MM.1S (cell line): Measurements from ENCODE around the gene IRAK3.

Source experiments
- DNase-seq: peaks from one replicate; pipeline ENCODE4 v3.0.0-alpha.2; 2015
- H2AFZ ChIP-seq: fragments of 300-600 bp; sonication (generic); 2 replicates; pipeline ENCODE4 v1.6.0; 2016; ENCODE audit warnings: antibody characterized with exemption, low read length
- H3F3A ChIP-seq: fragments of 300-600 bp; sonication (generic); 2 replicates; pipeline ENCODE4 v1.6.1; 2016; ENCODE audit warnings: mild to moderate bottlenecking, antibody characterized with exemption, low read length, moderate library complexity, mixed read lengths; ENCODE audit not compliant: insufficient read depth
- H3K27ac ChIP-seq: fragments of 300-600 bp; sonication (generic); 2 replicates; pipeline ENCODE4 v1.5.1; 2016; ENCODE audit warnings: mild to moderate bottlenecking, low read length
- H3K27me3 ChIP-seq: fragments of 300-600 bp; sonication (generic); replicated peaks from 2 replicates; pipeline ENCODE4 v1.6.0; 2016; ENCODE audit warnings: low read length; ENCODE audit not compliant: insufficient read depth
- H3K36me3 ChIP-seq: fragments of 300-600 bp; sonication (generic); replicated peaks from 2 replicates; pipeline ENCODE4 v1.6.1; 2016; ENCODE audit warnings: mild to moderate bottlenecking, low read length, mixed read lengths; ENCODE audit not compliant: insufficient read depth
- H3K4me1 ChIP-seq: fragments of 300-600 bp; sonication (generic); 2 replicates; pipeline ENCODE4 v1.6.1; 2016; ENCODE audit warnings: low read length, mixed read lengths
- H3K4me2 ChIP-seq: fragments of 300-600 bp; sonication (generic); 2 replicates; pipeline ENCODE4 v1.6.0; 2016; ENCODE audit warnings: low read depth, low read length
- H3K4me3 ChIP-seq: fragments of 300-600 bp; sonication (generic); 2 replicates; pipeline ENCODE4 v1.5.1; 2016; ENCODE audit warnings: low read length, mixed read lengths
- H3K79me2 ChIP-seq: fragments of 300-600 bp; sonication (generic); 2 replicates; pipeline ENCODE4 v1.6.1; 2016; ENCODE audit warnings: mixed run types, low read length, mixed read lengths
- H3K9ac ChIP-seq: fragments of 300-600 bp; sonication (generic); 2 replicates; pipeline ENCODE4 v1.6.1; 2016; ENCODE audit warnings: low read length, mixed read lengths
- H3K9me2 ChIP-seq: fragments of 300-600 bp; sonication (generic); replicated peaks from 2 replicates; pipeline ENCODE4 v1.6.1; 2016; ENCODE audit warnings: mild to moderate bottlenecking, low read length, mixed read lengths; ENCODE audit not compliant: insufficient read depth
- H3K9me3 ChIP-seq: fragments of 300-600 bp; sonication (generic); replicated peaks from 2 replicates; pipeline ENCODE4 v1.6.1; 2016; ENCODE audit warnings: mild to moderate bottlenecking, low read length, mixed read lengths; ENCODE audit not compliant: insufficient read depth
- H4K20me1 ChIP-seq: fragments of 300-600 bp; sonication (generic); 2 replicates; pipeline ENCODE4 v1.6.1; 2016; ENCODE audit warnings: mild to moderate bottlenecking, low read length, moderate library complexity, mixed read lengths; ENCODE audit not compliant: insufficient read depth
- CTCF ChIP-seq: fragments of 300-600 bp; sonication (generic); IDR thresholded peaks from 2 replicates; pipeline ENCODE4 v1.5.1; 2016; ENCODE audit warnings: antibody characterized with exemption, low read length, mixed read lengths
- EZH2 ChIP-seq: fragments of 300-600 bp; sonication (generic); optimal IDR thresholded peaks from 2 replicates; pipeline ENCODE3; 2017; ENCODE audit warnings: low read depth, mild to moderate bottlenecking, antibody characterized with exemption, low read length, mixed read lengths
- EZH2phosphoT487 ChIP-seq: fragments of 300-600 bp; sonication (generic); IDR thresholded peaks from 2 replicates; pipeline ENCODE4 v1.6.1; 2018; ENCODE audit warnings: antibody characterized with exemption, low read length

Gene IRAK3

DNA sequence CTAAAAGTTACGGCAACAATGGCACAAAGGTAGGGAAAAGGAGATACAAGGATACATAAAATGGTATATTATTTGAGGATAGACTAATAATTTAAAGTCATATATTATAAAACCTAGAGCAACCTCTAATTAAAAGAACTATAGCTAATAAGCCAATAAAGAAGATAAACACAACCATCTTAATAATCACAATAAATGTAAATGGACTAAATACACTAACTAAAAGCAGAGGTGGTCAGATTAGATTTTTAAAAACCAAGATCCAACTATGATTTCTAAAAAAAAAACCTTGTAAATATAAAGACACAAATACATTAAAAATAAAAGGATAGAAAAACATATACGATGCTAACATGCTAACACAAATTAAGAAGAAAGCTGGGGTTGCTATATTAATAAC, 47.7 kb upstream of the IRAK3 start:
- no peaks in the 10 kb centered on the region for H3K9me3 ChIP-seq
- no peaks in the 10 kb centered on the region for H4K20me1 ChIP-seq
- no peaks in the 10 kb centered on the region for H3K9me2 ChIP-seq
- H3K4me3 ChIP-seq, result no peak overlapping the region
- no peaks in the 10 kb centered on the region for H3K79me2 ChIP-seq
- peaks cover 4% of the 10 kb centered on the region; the same call in 1 of the 2 replicates for H3K36me3 ChIP-seq
- H3K4me1 ChIP-seq, result peaks cover 8% of the 10 kb centered on the region; the same call in 1 of the 2 replicates
- H3K9ac ChIP-seq, result no peak overlapping the region
- H2AFZ ChIP-seq, result no peak overlapping the region
- TF ChIP-seq EZH2phosphoT487 (no peak), EZH2 (no peak), CTCF (no peak)
- no peaks in the 10 kb centered on the region for H3K27me3 ChIP-seq
- H3F3A ChIP-seq, result no peaks in the 10 kb centered on the region; the same call in 1 of the 2 replicates
- DNase-seq, result no peak
- H3K27ac ChIP-seq, result no peak overlapping the region
- H3K4me2 ChIP-seq, result no peak overlapping the region

DNA sequence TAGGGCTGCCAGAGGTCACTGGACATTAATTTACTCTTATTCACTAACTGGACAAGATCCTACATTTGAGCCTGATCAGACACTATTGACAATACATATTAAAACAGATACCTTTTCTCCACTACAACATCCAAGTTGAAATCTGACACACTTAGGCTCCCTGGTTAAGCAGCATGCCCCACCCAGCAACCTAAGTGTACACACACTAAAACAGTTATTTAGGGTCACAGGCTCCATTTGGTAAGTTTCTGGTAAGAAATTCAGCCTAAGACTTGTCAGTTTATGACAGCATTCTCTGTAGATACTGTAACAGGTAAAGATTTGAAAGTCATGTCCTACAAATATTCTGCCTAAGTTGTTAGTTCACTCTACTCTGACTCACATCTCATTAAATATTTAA, 46.2 kb upstream of the IRAK3 start:
- Histone ChIP-seq H4K20me1 (no peaks in the 10 kb centered on the region), H3K27ac (no peak overlapping the region), H3K4me1 (peaks cover 8% of the 10 kb centered on the region; the same call in 1 of the 2 replicates), H3K9me3 (no peaks in the 10 kb centered on the region), H3K9me2 (no peaks in the 10 kb centered on the region), H3K79me2 (no peaks in the 10 kb centered on the region), H3K4me2 (no peak overlapping the region), H3K27me3 (no peaks in the 10 kb centered on the region), H3K4me3 (no peak overlapping the region), H3K36me3 (peaks cover under 1% of the 10 kb centered on the region; the same call in 1 of the 2 replicates), H3F3A (no peaks in the 10 kb centered on the region; the same call in 1 of the 2 replicates), H3K9ac (no peak overlapping the region), H2AFZ (no peak overlapping the region)
- TF ChIP-seq EZH2, result no peak
- TF ChIP-seq EZH2phosphoT487, result no peak
- TF ChIP-seq CTCF, result no peak
- DNase-seq, result no peak

- no peak for DNase-seq
- Histone ChIP-seq H3K4me2 (no peak overlapping the region), H3F3A (no peaks in the 10 kb centered on the region; the same call in 1 of the 2 replicates), H3K36me3 (no peaks in the 10 kb centered on the region; the same call in 1 of the 2 replicates), H4K20me1 (no peaks in the 10 kb centered on the region), H3K9me3 (no peaks in the 10 kb centered on the region), H3K4me1 (peaks cover 8% of the 10 kb centered on the region; the same call in 1 of the 2 replicates), H3K9ac (no peak overlapping the region), H3K27me3 (no peaks in the 10 kb centered on the region), H2AFZ (no peak overlapping the region), H3K4me3 (no peak overlapping the region), H3K9me2 (no peaks in the 10 kb centered on the region), H3K27ac (no peak overlapping the region), H3K79me2 (no peaks in the 10 kb centered on the region)
- no peak for TF ChIP-seq EZH2phosphoT487
- TF ChIP-seq CTCF, result no peak
- no peak for TF ChIP-seq EZH2
Observed at GRCh38 chr12:66143868-66144267, 45.1 kb upstream of the IRAK3 start.
